GM20000 (cell line): ENCODE data around the gene D2HGDH.

Source experiments
- DNase-seq: peaks from one replicate; pipeline ENCODE4 v3.0.0; 2012; ENCODE audit warnings: low spot score
- CTCF ChIP-seq: IDR thresholded peaks from 2 replicates; pipeline ENCODE4 v1.5.1; 2012; ENCODE audit warnings: mild to moderate bottlenecking, control low read depth; ENCODE audit errors: extremely low read depth, missing control alignments

D2HGDH gene

GRCh38 chr2:241808051-241808720, 73.8 kb downstream of the D2HGDH start:
- peak; percentile 14 for DNase-seq
- TF ChIP-seq CTCF: no peak

- no peak for TF ChIP-seq CTCF
- peak; percentile 10 for DNase-seq
Measured at GRCh38 chr2:241808721-241809382, 74.4 kb downstream of the D2HGDH start, which contains the start of gene NEU4. Gene NEU4, plus strand, starts transcription at chr2:241809193. Its CDS starts 5,292 bp downstream, at chr2:241814485.

- DNase-seq: peak; percentile 35
Measured at GRCh38 chr2:241809383-241810306, 75.2 kb downstream of the D2HGDH start.

GRCh38 chr2:241810307-241811200, 76.1 kb downstream of the D2HGDH start:
- no peak for TF ChIP-seq CTCF
- peak; percentile 28 for DNase-seq

More at GRCh38 chr2:241809383-241810306, 75.2 kb downstream of the D2HGDH start:
- no peak for TF ChIP-seq CTCF

GRCh38 chr2:241811201-241811951, 76.9 kb downstream of the D2HGDH start:
- DNase-seq: peak; percentile 26

More at GRCh38 chr2:241811201-241811951, 76.9 kb downstream of the D2HGDH start:
- TF ChIP-seq CTCF: no peak
